Parathyroid adenoma (tissue), 2 donors: ENCODE measurements around the gene DOCK2.
A peak's percentile ranks its signal among the peaks of the same experiment; 100 is the strongest.

Source experiments
- H2AFZ ChIP-seq: fragments of 300-600 bp; sonication (generic); one replicate; pipeline ENCODE4 v1.7.0; 2017; ENCODE audit warnings: antibody characterized with exemption, mild to moderate bottlenecking
- H3K27ac ChIP-seq: fragments of 300-600 bp; sonication (generic); one replicate; pipeline ENCODE4 v1.7.0; 2017
- H3K27me3 ChIP-seq: fragments of 300-600 bp; sonication (generic); one replicate; pipeline ENCODE4 v1.7.0; 2017; ENCODE audit warnings: low read length; ENCODE audit not compliant: control insufficient read depth, insufficient read depth
- H3K36me3 ChIP-seq: fragments of 300-600 bp; sonication (generic); one replicate; pipeline ENCODE4 v1.7.0; 2017; ENCODE audit warnings: low read length; ENCODE audit not compliant: control insufficient read depth, insufficient read depth
- H3K4me1 ChIP-seq: fragments of 300-600 bp; sonication (generic); one replicate; pipeline ENCODE4 v1.7.0; 2017; ENCODE audit warnings: control low read depth
- H3K4me2 ChIP-seq: fragments of 300-600 bp; sonication (generic); one replicate; pipeline ENCODE4 v1.7.0; 2017; ENCODE audit warnings: low read length
- H3K4me3 ChIP-seq: fragments of 300-600 bp; sonication (generic); one replicate; pipeline ENCODE4 v1.7.0; 2017; ENCODE audit warnings: low read depth, low read length
- H3K79me2 ChIP-seq: fragments of 300-600 bp; sonication (generic); one replicate; pipeline ENCODE4 v1.7.0; 2017; ENCODE audit warnings: control low read depth
- H3K9ac ChIP-seq: fragments of 300-600 bp; sonication (generic); one replicate; pipeline ENCODE4 v1.7.0; 2017; ENCODE audit warnings: mild to moderate bottlenecking
- H3K9me3 ChIP-seq: fragments of 300-600 bp; sonication (generic); one replicate; pipeline ENCODE4 v1.7.0; 2017; ENCODE audit warnings: low read length; ENCODE audit not compliant: control insufficient read depth
- TF ChIP-seq, protein P1 (sequence below): fragments of 300-600 bp; sonication (generic); IDR thresholded peaks from one replicate; pipeline ENCODE4 v1.7.0; 2017; ENCODE audit warnings: antibody characterized with exemption, mild to moderate bottlenecking
- donor health status: primary hyperparathyroidism.

DOCK2 gene

DNA sequence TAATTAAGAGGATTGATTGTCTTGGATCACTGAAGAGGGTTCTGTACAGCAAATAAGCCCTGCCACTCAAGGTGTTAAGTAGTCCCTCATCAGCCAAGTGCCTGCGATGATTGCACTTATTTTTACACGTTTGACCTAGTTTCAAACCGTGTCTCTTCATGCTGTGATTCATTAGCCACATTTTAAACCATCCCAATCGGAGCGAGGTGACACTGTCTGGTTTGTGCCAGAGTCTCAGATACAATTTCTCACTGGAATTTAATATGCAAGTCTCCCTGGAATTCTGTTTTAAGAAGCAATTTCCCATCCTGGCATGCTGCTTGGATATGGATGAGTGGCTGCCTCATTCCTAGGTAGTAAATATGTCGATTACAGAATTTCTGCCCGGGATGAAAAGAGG lies 341.6 kb downstream of the DOCK2 start:
- no peak overlapping the region for H2AFZ ChIP-seq
- no peak overlapping the region for H3K4me2 ChIP-seq
- no peaks in the 10 kb centered on the region for H3K36me3 ChIP-seq
- H3K4me1 ChIP-seq: no peaks in the 10 kb centered on the region
- no peaks in the 10 kb centered on the region for H3K27me3 ChIP-seq
- H3K4me3 ChIP-seq: no peak overlapping the region
- no peaks in the 10 kb centered on the region for H3K79me2 ChIP-seq
- H3K27ac ChIP-seq: no peak overlapping the region
- no peaks in the 10 kb centered on the region for H3K9me3 ChIP-seq
- TF ChIP-seq, protein P1, sequence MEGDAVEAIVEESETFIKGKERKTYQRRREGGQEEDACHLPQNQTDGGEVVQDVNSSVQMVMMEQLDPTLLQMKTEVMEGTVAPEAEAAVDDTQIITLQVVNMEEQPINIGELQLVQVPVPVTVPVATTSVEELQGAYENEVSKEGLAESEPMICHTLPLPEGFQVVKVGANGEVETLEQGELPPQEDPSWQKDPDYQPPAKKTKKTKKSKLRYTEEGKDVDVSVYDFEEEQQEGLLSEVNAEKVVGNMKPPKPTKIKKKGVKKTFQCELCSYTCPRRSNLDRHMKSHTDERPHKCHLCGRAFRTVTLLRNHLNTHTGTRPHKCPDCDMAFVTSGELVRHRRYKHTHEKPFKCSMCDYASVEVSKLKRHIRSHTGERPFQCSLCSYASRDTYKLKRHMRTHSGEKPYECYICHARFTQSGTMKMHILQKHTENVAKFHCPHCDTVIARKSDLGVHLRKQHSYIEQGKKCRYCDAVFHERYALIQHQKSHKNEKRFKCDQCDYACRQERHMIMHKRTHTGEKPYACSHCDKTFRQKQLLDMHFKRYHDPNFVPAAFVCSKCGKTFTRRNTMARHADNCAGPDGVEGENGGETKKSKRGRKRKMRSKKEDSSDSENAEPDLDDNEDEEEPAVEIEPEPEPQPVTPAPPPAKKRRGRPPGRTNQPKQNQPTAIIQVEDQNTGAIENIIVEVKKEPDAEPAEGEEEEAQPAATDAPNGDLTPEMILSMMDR: no peak
- no peak overlapping the region for H3K9ac ChIP-seq

DNA sequence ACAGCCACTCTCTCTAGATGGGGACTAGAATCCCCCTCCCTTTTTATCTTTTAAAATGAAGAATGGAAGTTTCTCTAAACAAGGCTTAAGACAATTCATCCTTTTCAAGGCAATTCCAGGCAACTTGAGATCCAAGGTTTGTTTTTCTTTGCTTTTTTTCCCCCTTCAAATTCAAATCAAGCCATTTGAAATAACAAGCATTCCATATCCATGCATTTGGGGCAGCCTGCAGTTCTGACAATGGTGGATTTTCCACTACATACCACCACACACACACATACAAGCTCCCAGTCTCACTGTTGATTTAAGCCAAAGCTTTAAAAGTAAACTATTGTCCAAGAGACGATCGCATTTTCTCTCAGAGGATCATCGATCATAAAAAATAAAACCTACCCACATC lies 342.8 kb downstream of the DOCK2 start:
- H3K4me2 ChIP-seq: peak overlapping the region; percentile 62
- TF ChIP-seq, protein P1: no peak
- no peaks in the 10 kb centered on the region for H3K79me2 ChIP-seq
- no peaks in the 10 kb centered on the region for H3K4me1 ChIP-seq
- H2AFZ ChIP-seq: peak overlapping the region; percentile 61
- H3K9ac ChIP-seq: no peak overlapping the region
- no peak overlapping the region for H3K27ac ChIP-seq
- no peaks in the 10 kb centered on the region for H3K9me3 ChIP-seq
- no peaks in the 10 kb centered on the region for H3K36me3 ChIP-seq
- H3K4me3 ChIP-seq: peak overlapping the region; percentile 23
- H3K27me3 ChIP-seq: no peaks in the 10 kb centered on the region

DNA sequence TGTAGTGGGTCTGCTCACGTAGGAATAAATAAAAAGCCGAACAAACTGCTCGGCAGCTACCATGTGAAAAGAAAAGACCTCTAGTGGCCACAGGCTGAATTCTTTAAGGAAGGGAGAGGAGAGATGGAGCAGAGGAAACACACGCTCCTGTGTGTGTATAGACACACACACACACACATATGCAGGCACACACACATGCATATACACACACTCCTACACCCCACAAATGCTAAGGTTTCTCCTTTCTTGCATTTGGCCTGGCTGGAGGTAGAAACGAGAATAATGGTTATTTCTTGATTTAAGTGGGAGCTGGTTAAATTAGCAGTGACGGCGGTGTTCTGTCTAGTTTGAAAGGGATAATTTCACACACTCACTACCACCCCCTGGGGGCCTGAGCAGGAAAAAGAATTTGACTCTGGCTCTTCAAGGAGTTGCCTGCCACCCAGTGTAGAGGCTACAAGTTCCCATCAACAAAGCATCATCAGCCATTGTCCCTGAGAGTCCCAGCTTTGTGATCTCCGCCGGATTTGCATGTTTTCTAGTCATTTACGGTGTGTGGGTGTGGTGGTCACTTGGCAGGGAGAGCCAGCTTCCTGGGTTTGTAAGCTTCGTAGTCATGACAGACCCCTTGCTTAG lies 343.5 kb downstream of the DOCK2 start, which contains the start of gene INSYN2B:
Gene INSYN2B, minus strand, starts transcription at position 78 of the 636 bp plus-strand sequence. CDS start 96,597 bp downstream, outside the sequence.
- Histone ChIP-seq H3K4me2 (peak within 1 kb of the TSS; percentile 62), H3K79me2 (no peaks in the 10 kb centered on the region), H3K4me1 (no peaks in the 10 kb centered on the region), H3K27ac (no peak within 1 kb of the TSS), H3K9ac (no peak within 1 kb of the TSS), H3K36me3 (no peaks in the 10 kb centered on the region), H3K9me3 (no peaks in the 10 kb centered on the region), H3K27me3 (no peaks in the 10 kb centered on the region), H2AFZ (peak within 1 kb of the TSS; percentile 61), H3K4me3 (peak within 1 kb of the TSS; percentile 23)
- TF ChIP-seq, protein P1: peak; percentile 50

DNA sequence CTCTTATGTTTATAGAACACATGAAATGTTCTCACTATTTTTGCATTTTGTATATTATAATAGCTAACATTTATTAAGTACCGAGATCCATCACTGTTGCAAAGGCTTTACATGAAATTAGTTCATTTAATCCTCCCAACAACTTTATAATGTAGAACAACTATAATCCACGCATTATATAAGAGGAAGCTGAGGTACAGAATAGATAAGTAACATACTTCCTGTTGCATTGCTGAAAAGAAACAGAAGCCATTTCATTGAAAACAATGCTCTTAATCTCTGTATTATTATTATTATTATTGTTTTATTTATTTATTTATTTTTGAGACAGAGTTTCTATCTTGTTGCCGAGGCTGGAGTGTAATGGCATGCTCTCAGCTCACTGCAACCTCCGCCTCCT lies 351.1 kb downstream of the DOCK2 start:
- Histone ChIP-seq H3K4me2 (no peak overlapping the region), H3K27me3 (no peaks in the 10 kb centered on the region), H3K4me1 (no peaks in the 10 kb centered on the region), H3K36me3 (no peaks in the 10 kb centered on the region), H3K27ac (no peak overlapping the region), H3K9me3 (no peaks in the 10 kb centered on the region), H3K4me3 (no peak overlapping the region), H2AFZ (no peak overlapping the region), H3K79me2 (no peaks in the 10 kb centered on the region), H3K9ac (no peak overlapping the region)
- TF ChIP-seq, protein P1: no peak

DNA sequence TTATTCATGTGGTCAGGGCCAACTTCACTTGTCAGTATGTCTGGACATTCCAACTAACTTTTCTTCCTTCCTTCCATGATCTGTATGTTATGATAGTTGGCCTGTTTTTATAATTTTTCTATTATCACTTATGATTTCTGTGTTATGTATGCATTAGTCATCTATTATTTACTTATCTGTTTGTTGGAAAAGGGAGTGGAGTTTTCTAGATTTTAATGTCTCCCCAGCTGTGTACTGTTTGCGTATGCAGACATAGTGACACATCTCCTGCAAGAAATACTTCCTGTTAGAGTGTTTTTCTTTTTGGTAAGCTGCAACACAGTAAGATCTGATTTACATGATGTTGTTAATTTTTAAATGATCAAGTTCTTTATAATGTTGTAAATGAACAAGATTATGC lies 351.9 kb downstream of the DOCK2 start:
- Histone ChIP-seq H3K4me3 (no peak overlapping the region), H3K27ac (no peak overlapping the region), H3K9me3 (no peaks in the 10 kb centered on the region), H3K4me1 (no peaks in the 10 kb centered on the region), H2AFZ (no peak overlapping the region), H3K4me2 (no peak overlapping the region), H3K27me3 (no peaks in the 10 kb centered on the region), H3K9ac (no peak overlapping the region), H3K36me3 (no peaks in the 10 kb centered on the region), H3K79me2 (no peaks in the 10 kb centered on the region)
- TF ChIP-seq, protein P1: no peak
